SHP77 treated with DMSO at 0.1 percent for 48 hours (cell line): ENCODE data around the gene PFKP.

Source experiments
- DNase-seq: peaks from one replicate; lab custom pipeline; 2025; lab: John Stamatoyannopoulos, UW

Gene PFKP

GRCh38 chr10:3136336-3136735, 69.0 kb downstream of the PFKP start:
- no peak for DNase-seq

- DNase-seq: no peak
These were observed 69.6 kb downstream of the PFKP start for GRCh38 chr10:3136763-3137611.

- DNase-seq: no peak
These were observed 70.8 kb downstream of the PFKP start for GRCh38 chr10:3137958-3138726.

- DNase-seq: no peak
These were observed 72.0 kb downstream of the PFKP start for GRCh38 chr10:3139216-3139910.

- DNase-seq: no peak
These were observed 72.9 kb downstream of the PFKP start for GRCh38 chr10:3140280-3140679.

- DNase-seq: no peak
These were observed 74.1 kb downstream of the PFKP start for GRCh38 chr10:3141351-3142005.

GRCh38 chr10:3142146-3142875, 75.0 kb downstream of the PFKP start:
- no peak for DNase-seq

GRCh38 chr10:3143366-3143765, 76.0 kb downstream of the PFKP start:
- DNase-seq: no peak

- DNase-seq: no peak
These were observed 76.6 kb downstream of the PFKP start for GRCh38 chr10:3143791-3144434.

- DNase-seq: no peak
These were observed 78.0 kb downstream of the PFKP start for GRCh38 chr10:3145366-3145765.

GRCh38 chr10:3146289-3146688, 78.9 kb downstream of the PFKP start:
- no peak for DNase-seq

GRCh38 chr10:3147117-3147820, 79.9 kb downstream of the PFKP start:
- no peak for DNase-seq

GRCh38 chr10:3148041-3148440, 80.7 kb downstream of the PFKP start:
- no peak for DNase-seq

- no peak for DNase-seq
These were observed 81.6 kb downstream of the PFKP start for GRCh38 chr10:3148994-3149393.

GRCh38 chr10:3149918-3150317, 82.6 kb downstream of the PFKP start:
- no peak for DNase-seq

- DNase-seq: no peak
These were observed 83.0 kb downstream of the PFKP start for GRCh38 chr10:3150366-3150765.

GRCh38 chr10:3150961-3151360, 83.6 kb downstream of the PFKP start:
- DNase-seq: no peak

- DNase-seq: no peak
These were observed 84.7 kb downstream of the PFKP start for GRCh38 chr10:3151889-3152565.

GRCh38 chr10:3152566-3152935, 85.2 kb downstream of the PFKP start:
- DNase-seq: no peak

GRCh38 chr10:3154666-3155065, 87.3 kb downstream of the PFKP start:
- DNase-seq: no peak
